Suprapubic skin (tissue), 4 donors: ENCODE measurements around the gene PPP2R2D. TPM values are rescaled to one million over a fixed set of nuclear protein-coding genes. Genes with fewer than 3 reads are reported as not detected.
A peak's percentile ranks its signal among the peaks of the same experiment; 100 is the strongest.

ENCODE experiments used
- DNase-seq, 2 donors: peaks; one replicate each; pipeline ENCODE4 v3.0.0-alpha.2; 2019; ENCODE audit warnings: low spot score in 2 of 2
- H3K27ac ChIP-seq: fragments of 200-600 bp; sonication (generic); one replicate; pipeline ENCODE4 v1.5.1; 2019
- H3K27me3 ChIP-seq: fragments of 200-600 bp; sonication (generic); one replicate; pipeline ENCODE4 v1.5.1; 2019
- H3K36me3 ChIP-seq: fragments of 200-600 bp; sonication (generic); one replicate; pipeline ENCODE4 v1.5.1; 2019
- H3K4me1 ChIP-seq: fragments of 200-600 bp; sonication (generic); one replicate; pipeline ENCODE4 v1.5.1; 2019
- H3K4me3 ChIP-seq: fragments of 200-600 bp; sonication (generic); one replicate; pipeline ENCODE4 v1.5.1; 2019; ENCODE audit warnings: mild to moderate bottlenecking
- H3K9me3 ChIP-seq: fragments of 200-600 bp; sonication (generic); one replicate; pipeline ENCODE4 v1.5.1; 2019
- CTCF ChIP-seq, 2 donors: fragments of 200-600 bp in 1 of 2; fragments of 450-650 bp in 1 of 2; sonication (generic) in 1 of 2; IDR thresholded peaks; one replicate each; pipeline ENCODE4 v1.5.1; 2016 to 2019; ENCODE audit warnings: antibody characterized with exemption in 2 of 2, mild to moderate bottlenecking in 1 of 2, moderate library complexity in 1 of 2
- EP300 ChIP-seq: sonication (generic); formaldehyde crosslinking; IDR thresholded peaks from one replicate; pipeline ENCODE4 v1.6.1; 2017; ENCODE audit warnings: antibody characterized with exemption
- POLR2A ChIP-seq, 2 donors: fragments of 450-650 bp; IDR thresholded peaks; one replicate each; pipeline ENCODE4 v1.6.1; 2017; ENCODE audit warnings: antibody characterized with exemption in 2 of 2, mild to moderate bottlenecking in 2 of 2, moderate library complexity in 2 of 2
- POLR2AphosphoS5 ChIP-seq, 3 donors: sonication (generic); formaldehyde crosslinking; IDR thresholded peaks; one replicate each; pipeline ENCODE4 v1.6.1; 2017; ENCODE audit warnings: antibody characterized with exemption in 3 of 3
- WGBS: methylation state at CpG from one replicate; pipeline ENCODE4 v1.1.5; 2018; 5-methylcytosine and 5-hydroxymethylcytosine counted together
- total RNA-seq, 4 donors: library from RNA; depleted of rRNA; stranded (reverse); fragments of >200 nt; gene quantifications; one replicate each; pipeline ENCODE4 v1.1.0, GENCODE V29; 2016

Gene PPP2R2D
- total RNA-seq, 4 donors from 2014 or later = 22.6 to 67.2 (median 30.1) TPM

- Histone ChIP-seq H3K9me3 (peaks cover 10% of the 10 kb centered on the region), H3K27ac (no peak overlapping the region), H3K27me3 (no peaks in the 10 kb centered on the region), H3K4me3 (no peak overlapping the region), H3K4me1 (peaks cover 25% of the 10 kb centered on the region), H3K36me3 (no peaks in the 10 kb centered on the region)
- WGBS = 97% methylated on average over 28 of the region's 28 CpGs
- peak in 1 of 2 donors; percentile 45 for DNase-seq
- no peak for TF ChIP-seq POLR2AphosphoS5 (IDR thresholded peaks at IDR 0.05)
- TF ChIP-seq EP300 = no peak
- no peak for TF ChIP-seq CTCF (IDR thresholded peaks at IDR 0.05)
These were observed 26.2 kb downstream of the PPP2R2D start for GRCh38 chr10:131926743-131927595.

GRCh38 chr10:131928248-131929095 lies 27.7 kb downstream of the PPP2R2D start:
- TF ChIP-seq POLR2AphosphoS5 (IDR thresholded peaks at IDR 0.05) = no peak
- no peak for TF ChIP-seq EP300
- TF ChIP-seq POLR2A (IDR thresholded peaks at IDR 0.05) = no peak
- TF ChIP-seq CTCF (IDR thresholded peaks at IDR 0.05) = no peak
- no peak overlapping the region for H3K4me3 ChIP-seq

GRCh38 chr10:131929122-131929845 lies 28.5 kb downstream of the PPP2R2D start:
- Histone ChIP-seq H3K9me3 (peaks cover 10% of the 10 kb centered on the region), H3K4me1 (peaks cover 25% of the 10 kb centered on the region), H3K36me3 (no peaks in the 10 kb centered on the region), H3K27ac (no peak overlapping the region), H3K4me3 (no peak overlapping the region), H3K27me3 (no peaks in the 10 kb centered on the region)
- 88% methylated on average over 23 of the region's 23 CpGs for WGBS
- TF ChIP-seq EP300 (no peak), POLR2A (IDR thresholded peaks at IDR 0.05) (no peak), CTCF (IDR thresholded peaks at IDR 0.05) (no peak), POLR2AphosphoS5 (IDR thresholded peaks at IDR 0.05) (no peak)
- DNase-seq = no peak

More at GRCh38 chr10:131928248-131929095, 27.7 kb downstream of the PPP2R2D start:
- Histone ChIP-seq H3K27me3 (no peaks in the 10 kb centered on the region), H3K9me3 (peaks cover 10% of the 10 kb centered on the region), H3K4me1 (peaks cover 25% of the 10 kb centered on the region), H3K36me3 (no peaks in the 10 kb centered on the region), H3K27ac (no peak overlapping the region)
- WGBS = 81% methylated on average over 18 of the region's 18 CpGs
- no peak for DNase-seq

- TF ChIP-seq EP300 (no peak), POLR2A (IDR thresholded peaks at IDR 0.05) (no peak), CTCF (IDR thresholded peaks at IDR 0.05) (no peak), POLR2AphosphoS5 (IDR thresholded peaks at IDR 0.05) (no peak)
- no peak for DNase-seq
These were observed 29.3 kb downstream of the PPP2R2D start for GRCh38 chr10:131930150-131930549.

More at GRCh38 chr10:131930150-131930549, 29.3 kb downstream of the PPP2R2D start:
- H3K4me3 ChIP-seq = no peak overlapping the region
- WGBS = 84% methylated on average over 4 of the region's 4 CpGs
- no peaks in the 10 kb centered on the region for H3K27me3 ChIP-seq
- H3K27ac ChIP-seq = no peak overlapping the region
- H3K36me3 ChIP-seq = peaks cover 5% of the 10 kb centered on the region
- peaks cover 25% of the 10 kb centered on the region for H3K4me1 ChIP-seq
- H3K9me3 ChIP-seq = peaks cover 7% of the 10 kb centered on the region
